CD1c-positive myeloid dendritic cell (primary cell): Measurements from ENCODE around the gene ASIC2.

Source experiments
- DNase-seq: peaks from one replicate; pipeline ENCODE4 v3.0.0-alpha.2; 2016; ENCODE audit errors: extremely low spot score

The ASIC2 gene

DNA sequence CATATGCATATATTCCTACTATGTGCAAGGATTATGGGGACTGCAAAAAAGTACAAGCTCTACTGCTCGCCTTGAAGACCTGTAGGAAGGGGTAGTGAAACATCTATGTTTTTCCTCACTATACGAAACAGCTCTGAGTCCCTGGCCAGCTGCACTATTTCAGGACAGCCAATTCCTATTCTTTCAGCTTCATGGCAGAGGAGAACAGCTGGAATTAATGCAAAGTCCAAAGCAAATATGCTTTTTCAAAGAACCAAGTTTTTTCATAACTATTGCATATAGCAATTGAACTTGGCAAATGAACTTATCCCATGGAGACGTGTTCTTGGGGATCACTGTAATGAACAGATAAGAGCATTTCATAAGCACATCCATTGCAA, 179.1 kb downstream of the ASIC2 start:
- DNase-seq, result no peak

DNA sequence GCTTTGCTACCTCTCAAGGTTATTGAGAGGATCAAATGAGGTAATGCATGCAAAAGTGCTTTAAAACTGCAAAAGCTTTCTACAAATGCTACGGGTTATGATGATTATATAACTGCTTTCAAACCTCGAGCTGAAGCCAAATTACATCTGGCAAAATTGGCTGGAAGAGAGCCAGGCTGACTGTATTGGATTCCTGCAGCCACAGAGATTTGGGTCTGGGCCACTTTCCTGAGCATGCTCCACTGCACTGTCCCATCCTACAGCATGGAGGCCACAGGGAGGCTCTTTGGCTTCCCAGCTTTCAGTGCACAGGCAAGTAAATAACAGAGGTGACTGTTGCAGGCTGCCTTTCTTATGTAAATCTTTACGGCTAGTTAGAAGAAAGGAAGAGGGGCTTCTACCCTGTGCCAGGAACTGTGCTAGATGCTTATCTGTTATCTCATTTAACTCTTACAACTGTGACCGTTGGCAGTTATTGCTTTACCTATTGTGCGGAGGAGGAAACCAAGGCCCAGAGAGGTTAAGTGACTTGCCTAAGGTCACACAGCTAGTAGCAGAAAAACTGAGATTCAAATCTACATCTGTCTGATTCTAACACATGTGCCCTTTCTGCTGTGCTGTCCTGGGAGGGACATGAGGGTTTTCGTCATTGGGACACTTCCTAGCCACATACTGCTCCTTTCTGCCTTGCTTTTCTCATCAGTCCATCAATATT, 179.7 kb downstream of the ASIC2 start:
- DNase-seq, result no peak

DNA sequence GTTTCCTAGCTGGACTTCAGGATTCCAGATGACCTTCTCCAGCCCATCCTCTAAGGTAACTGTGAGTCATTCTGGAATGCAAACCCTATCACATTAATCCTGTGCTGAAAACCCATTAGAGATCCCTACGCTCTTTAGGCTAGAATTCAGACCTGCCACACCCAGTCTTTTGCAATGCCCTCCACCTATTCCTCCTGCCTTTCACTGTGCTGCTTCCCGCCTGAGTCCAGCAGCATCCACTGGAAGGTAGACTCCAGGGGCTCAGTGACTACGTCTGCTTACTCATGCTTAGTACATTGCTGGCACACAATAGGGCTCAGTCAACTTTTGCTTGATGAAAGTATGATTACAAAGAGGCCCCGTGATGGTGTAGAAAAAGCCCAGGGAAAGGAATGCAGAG, 180.3 kb downstream of the ASIC2 start:
- no peak for DNase-seq

DNA sequence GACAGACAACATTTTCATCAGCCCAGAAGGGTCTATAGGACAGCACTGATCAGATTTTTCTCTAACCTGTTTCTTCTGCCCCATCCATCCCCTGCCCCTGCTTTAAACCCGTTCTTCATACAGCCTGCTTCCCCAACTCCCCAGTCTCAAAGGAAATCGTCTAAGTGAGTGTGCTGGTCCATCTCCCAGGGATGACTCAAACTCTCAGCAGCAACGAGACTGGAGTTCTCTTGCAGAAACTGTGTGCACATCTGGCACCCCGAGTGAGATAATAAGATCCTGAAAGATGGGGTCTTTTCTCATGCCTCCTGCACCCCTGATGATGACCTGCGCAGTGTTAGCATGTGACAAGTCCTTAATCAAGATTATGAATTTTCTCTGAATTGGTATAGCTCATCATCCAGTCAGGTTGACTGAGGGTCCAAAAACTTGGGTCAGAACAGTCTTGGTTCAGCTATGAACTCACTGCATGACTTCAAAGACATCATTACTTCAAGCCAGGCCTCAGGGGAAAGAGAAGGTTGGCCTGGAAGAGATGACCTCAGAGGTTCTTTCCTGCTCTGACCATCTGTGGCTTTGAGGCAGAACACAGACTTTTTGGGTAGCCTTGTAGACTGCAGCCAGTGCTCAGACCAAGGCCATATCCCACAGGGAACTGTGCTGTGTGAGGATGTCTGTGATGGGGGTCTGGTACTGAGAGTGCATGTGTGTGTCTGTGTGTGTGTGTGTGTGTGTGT, 183.6 kb downstream of the ASIC2 start:
- DNase-seq, result no peak

DNA sequence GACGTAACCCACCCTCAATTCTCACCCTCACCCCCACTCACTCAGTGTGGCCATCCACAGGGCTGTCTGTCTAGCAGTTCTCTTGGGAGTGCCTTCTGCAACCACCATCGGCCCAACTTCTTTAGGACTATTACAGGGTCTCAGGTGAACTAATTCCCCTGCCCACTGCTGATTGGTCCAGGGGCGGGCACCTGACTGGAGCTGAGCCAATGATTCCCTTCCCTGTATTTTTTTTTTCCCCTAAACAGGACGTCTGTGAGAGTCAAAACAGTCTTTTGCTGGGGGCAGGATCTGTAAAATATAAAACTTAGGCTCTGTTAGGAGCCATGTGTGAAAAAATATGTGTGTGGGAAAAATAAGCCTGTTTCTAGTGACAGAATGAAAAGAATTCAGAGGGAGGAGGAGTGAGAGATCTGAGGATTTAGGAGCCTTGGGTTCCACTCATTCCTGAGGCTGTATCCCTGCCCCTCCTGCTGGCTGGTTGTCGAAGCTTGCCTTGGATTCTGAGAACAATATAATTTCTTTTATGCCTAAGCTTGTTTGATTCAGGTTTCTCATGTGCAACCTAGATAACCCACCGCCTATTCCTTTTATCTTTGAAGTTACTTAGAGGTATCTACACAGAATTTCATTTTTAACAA, 186.4 kb downstream of the ASIC2 start:
- DNase-seq, result no peak

DNA sequence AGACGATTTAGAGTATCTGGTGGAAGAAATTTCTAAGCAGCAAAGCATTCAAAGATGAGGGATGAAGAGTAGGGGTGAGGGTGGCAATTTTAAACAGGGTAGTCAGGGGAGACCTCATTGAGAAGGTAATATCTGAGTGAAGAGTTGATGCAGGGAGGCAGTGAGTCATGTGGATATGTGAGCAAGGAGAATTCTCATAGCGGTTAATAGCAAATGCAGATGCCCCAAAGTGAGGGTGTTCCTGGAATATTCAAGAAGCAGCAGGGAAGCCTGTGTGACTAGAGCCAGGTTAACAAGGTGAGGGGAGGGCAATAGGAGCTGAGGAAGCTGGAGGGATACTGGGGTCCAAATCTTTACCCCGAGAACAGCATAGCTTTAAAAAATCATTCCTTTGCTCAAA, 187.2 kb downstream of the ASIC2 start:
- DNase-seq, result no peak

DNA sequence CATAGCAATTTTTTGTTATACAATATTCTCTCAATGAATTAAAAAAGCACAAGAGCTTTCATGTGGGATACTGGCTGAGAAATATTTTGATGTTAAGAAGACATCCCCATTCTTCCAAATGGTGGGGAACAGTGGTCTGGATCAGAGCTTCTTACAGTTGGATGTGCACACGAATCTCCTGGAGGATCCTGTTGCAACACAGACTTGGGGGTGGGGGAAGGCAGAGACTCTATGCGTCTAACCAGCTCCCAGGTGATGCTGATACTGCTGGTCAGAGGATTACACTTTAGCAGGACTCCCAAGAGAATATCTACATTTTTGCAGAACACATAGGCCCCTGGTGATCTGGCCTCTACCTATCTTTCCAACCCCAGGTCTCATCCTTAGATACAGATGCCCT, 193.2 kb downstream of the ASIC2 start:
- no peak for DNase-seq

DNA sequence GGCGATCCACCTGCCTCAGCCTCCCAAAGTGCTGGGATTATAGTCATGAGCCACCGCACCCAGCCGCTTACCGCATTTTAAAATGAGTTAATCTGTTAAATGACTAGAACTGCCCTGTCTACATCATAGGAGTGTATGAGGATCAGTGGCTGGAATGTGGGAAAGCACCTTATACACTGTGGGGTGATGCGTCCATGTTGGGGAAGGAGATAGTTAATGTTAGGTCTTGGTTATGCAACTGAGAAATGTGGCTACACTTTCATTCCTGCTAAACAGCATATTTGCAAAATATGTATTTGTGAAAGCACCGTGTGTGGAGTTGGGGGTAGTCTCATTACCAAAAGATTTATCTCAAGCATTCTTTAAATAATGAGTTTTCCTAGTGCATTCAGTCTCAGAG, 193.8 kb downstream of the ASIC2 start:
- DNase-seq, result no peak

DNA sequence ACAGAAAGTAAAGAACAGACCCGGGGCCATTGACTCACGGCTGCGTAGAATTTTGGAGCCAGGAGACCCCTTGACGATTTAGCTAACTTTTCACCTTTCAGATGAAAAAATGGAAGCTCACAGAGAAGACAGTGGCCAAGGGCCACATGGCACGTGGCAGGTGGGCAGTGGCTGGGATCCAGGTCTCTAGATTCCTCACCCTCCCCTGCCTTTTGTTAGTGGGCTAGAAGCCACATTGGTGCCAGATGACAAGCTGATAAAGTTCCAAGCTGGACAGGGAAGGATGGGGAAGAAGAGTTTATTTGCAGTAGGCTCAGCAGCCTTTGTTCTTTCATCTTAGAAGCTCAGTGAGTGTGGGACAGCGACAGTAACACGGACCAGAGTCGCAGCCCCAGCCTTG, 195.7 kb downstream of the ASIC2 start:
- no peak for DNase-seq

DNA sequence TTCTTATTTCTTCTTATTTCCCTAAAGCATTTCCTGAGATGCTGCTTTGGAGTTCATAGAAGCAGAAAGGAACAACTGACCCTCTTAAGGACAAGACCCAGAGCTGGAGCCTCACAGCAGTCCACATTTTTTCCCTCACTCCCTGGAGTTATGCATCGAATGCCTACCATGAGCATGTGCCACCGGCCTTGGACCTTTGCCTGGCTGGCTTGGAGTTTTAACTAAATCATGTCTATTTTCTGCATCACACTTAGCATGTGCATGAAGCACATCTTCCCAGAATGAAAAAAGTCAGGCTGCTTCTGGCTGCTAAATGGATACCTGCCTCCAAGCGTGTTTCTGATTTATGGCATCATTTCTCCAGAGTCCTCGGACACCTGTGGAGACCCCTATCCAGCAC, 196.9 kb downstream of the ASIC2 start:
- no peak for DNase-seq

DNA sequence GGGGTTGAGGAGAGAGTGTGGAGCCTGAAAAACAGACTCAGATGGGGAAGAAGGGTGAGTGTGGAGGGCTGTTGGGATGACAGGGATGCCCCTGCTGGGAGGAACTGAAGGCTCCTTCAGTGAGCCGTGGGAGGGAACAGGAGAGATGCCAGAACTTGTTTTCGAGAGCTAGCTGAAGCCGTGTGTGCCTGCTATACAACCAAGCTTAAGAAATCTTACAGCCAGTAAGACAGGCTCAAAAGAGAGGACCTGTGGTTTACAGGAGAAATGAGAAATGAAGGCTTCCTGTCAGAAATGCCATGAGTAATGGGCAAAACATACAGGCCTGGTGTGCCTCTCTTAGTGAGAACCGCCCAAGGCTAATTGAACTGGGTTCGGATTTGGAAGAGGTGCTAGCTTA, 201.8 kb downstream of the ASIC2 start:
- DNase-seq, result no peak

DNA sequence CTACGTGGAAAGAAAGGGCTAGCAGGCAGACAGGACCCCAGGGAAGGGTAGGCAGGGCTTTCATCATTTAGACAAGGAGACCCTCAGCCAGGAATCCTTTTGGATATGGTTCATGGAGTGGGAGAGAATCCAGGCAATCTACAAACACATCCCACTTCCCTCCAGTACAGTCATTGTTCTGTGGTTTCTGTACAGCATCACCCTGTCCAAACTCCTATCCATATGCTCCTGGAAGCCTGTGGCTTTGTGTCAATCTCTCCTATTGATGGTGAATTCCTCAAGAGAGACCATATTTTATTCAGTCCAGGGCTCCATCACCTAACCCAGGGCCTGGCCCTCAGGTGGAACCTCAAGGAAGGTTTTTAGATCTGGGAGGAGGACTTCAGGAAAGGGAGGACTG, 202.3 kb downstream of the ASIC2 start:
- DNase-seq, result no peak

DNA sequence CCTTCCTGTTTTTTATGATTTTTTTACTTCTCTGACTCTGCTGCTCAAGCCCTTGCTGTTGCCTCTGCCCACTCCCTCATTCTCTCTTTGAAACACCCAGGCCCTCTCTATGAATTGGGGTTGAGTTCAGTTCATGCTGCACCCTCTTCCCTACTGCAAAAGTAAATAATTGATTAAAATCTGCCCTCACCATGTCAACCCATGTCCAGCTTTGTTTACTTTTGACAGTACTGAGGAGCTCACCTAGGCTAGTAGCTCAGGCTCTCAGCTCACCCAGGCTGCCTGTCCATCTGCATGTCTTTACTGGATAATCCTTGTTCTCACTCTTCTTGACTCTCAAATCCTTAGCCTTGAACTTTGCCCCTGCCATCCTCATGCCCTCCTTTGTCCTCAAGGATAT, 206.2 kb downstream of the ASIC2 start:
- DNase-seq, result no peak

DNA sequence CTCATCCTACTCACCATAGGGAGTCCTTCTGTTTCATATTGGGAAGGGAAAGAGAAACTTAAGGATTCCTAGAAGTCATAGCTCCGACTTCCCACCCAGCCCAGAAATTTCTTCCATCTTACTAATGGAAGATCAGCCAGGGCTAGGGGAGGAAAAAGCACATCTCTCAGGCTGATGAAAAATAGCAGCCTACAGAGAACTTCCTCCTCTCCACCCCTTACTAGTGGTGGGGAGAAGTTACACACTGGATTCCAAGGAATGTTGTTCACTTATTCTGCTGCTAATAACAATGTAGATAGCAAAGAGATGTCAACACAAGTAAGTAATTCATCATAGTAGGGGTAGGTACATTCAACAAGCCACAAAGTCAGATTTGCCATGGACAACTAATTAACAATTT, 207.1 kb downstream of the ASIC2 start:
- no peak for DNase-seq

DNA sequence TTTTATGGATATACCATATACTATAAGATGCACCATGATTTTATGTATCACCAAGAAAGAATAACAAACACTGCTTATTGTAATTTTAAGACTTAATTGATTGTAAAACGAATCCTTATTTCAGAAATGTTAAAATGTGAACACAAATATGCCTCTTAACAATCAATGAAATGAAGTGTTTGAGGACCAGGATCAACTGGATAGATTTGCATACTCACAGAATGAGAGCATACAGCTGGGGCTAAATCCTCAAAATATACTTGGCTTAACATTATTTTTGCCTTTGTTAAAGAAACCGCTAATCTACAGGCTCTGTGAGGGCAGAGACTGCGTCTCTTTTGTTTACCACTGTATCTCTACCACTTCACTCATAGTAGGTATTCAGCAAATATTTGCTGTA, 207.8 kb downstream of the ASIC2 start:
- no peak for DNase-seq

DNA sequence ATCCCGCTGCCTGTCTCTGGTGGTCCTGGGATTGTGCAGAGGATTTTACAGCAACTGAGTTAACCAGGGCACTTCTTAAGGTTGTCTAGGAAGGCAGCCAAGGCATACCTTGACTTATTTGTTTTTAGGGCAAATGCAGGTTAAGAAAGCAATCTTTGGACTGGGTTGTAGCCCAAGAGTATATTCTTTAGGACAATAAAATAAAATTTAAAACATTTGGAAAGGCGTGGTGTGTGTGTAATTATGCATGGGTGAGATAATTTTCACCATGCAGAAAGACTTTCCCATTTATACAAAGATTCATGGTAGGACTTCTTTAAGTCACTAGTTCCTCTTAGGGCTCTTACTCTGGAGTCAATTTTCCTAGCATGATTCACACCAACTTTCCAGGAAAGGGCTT, 208.3 kb downstream of the ASIC2 start:
- no peak for DNase-seq

DNA sequence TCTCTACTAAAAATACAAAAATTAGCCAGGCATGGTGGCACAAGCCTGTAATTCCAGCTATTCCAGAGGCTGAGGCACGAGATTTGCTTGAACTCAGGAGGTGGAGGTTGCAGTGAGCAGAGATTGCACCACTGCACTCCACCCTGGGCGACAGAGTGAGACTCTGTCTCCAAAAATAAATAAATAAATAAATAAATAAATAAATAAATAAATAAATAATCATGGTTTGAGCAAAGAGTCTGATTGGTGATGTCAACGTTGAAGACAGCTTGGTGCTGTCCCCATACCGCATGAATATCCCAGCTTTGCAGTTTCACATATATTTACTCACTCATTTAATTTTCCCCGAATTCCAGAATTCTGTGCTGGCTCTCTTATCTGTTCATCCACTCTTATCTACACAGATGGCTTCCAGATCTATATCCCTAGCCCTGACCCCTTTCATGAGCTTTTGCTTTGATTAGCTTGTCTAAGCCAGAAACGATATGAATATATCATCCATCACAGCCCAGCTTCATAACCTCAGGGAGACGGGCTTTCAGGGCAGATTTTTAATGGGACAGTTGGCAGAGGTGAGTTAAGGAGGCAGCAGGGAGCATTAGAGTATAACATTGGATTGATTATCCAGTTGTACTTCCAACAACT, 210.4 kb downstream of the ASIC2 start:
- DNase-seq, result no peak

DNA sequence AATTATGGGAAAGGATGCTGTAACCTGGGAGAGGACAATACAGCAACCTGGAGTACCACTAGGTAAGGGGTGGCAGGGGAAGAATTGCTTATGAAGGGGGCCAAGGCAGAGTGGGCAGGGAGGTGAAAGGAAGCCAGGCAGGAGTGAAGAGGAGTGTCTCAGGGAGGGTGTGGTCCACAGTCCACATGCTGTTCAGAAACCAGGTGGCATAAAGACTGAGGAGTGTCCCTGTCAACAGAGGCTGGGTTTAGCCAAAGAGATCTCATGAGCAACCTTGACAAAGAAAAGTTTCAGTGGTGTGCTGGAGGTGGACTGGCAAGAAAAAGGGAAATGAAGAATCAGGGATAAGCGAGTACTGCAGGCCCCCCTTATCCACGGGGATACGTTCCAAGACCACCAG, 213.0 kb downstream of the ASIC2 start:
- no peak for DNase-seq

DNA sequence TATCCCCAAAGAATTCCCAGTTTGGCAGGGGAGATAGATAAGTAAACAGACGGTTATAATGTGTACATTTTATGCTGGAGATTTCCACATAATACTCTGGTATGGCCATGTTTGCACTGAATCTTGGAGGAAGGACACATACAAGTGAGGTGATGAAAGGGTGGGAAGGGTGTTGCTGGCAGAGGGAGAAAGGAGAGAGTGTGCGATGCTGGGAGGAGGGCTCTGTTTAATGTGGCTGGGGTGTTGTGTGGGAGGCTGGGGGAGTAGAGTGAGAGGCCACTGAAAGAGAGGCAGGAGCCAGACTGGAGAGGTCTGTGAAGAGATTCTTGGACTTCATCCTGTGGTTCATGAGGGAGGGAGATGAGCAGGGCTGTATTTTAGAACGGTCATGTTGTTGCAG, 213.9 kb downstream of the ASIC2 start:
- DNase-seq, result no peak

DNA sequence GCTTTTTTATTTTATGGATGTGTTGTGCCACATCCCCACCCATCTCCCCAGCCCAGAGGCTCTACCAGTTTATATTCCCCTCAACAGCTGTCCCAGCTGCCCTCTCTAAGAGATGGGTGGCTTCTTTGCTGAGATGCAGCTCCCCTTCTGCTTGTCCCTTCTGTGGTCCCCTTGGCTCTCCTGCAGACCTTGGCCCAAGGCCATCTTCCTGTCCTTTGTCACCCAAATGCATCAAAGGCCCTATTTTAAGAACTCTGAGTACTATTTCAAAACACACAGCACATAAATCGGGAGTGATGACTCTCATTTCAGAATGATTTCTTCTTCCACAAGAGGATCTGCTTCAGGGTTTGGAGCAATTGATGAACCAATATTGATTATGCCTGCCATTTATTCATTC, 216.1 kb downstream of the ASIC2 start:
- no peak for DNase-seq

DNA sequence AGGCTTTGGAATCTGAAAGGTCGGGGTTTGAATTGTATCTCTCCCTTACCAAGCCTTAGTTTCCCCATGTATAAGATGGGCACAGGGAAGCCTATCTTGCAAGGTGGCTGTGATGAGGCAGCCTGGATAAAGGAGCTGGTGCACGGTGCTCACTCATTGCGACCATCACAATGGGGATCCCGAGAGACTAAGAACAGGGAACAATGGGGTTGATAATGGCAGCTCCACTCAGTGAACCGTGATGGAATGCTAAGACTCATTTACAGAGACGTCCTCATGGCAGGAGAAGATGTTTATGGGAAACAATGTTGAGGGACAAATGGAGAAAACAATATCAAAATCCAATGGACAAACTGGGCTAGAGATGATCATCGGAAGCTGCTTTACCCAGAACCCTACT, 219.7 kb downstream of the ASIC2 start:
- DNase-seq, result no peak

DNA sequence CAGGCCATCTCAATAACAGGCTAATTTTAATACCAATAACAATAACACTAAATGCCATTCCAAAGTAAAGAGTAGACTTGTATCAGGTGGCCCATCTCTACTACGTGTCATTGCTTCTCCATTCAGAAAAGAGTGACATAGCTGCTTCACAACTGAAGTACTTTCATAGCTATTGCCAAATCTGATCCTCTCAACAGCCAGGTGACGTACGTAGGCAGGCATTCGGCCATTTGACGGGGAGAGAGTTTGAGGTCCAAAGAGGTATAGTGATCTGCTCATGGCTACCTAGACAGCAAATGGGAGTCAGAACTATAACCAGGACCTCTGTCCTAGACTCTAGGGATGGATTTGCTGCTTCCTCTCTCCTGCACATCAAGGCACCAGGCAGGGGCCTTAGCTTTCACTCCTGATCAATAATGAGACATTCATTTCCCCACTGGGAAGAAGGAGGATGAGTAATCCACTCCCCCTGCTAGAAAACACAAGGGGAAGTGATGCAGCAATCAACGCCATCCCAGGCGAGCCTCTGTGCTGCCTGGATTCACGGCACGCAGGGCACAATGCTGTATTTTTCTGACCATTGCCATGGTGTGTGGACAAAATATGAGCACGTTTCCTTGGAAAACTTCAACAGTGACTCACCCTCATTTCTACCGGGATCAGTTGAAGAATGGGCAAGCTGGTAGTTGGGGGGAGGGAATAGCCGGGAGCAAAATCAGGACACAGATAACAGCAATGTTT, 220.5 kb downstream of the ASIC2 start:
- DNase-seq, result no peak
